Femur (tissue), 1 donor: ENCODE results near the gene TPH2.

Source experiments
- DNase-seq: peaks from one replicate; pipeline ENCODE4 v3.0.0-alpha.2; 2017

The TPH2 gene

DNA sequence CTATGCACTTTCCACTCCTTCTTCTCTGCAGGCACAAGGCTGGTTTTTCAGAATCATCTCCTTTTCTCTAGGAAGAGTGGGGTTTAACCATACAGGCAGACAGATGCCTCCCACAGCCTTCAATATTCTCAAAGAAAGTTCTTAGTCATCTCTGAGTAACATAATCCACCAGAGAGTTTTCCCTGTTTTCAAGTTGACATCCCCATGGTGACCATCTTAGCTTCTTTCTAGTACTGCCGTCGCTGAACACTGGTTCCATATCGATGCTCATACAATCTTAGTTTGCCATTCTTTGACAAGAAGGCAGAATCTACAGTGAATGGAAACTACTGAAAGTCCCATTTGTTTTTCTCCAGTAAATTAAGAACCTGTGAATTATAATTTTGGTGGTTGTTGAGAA, 28.6 kb downstream of the TPH2 start:
- DNase-seq, result no peak

DNA sequence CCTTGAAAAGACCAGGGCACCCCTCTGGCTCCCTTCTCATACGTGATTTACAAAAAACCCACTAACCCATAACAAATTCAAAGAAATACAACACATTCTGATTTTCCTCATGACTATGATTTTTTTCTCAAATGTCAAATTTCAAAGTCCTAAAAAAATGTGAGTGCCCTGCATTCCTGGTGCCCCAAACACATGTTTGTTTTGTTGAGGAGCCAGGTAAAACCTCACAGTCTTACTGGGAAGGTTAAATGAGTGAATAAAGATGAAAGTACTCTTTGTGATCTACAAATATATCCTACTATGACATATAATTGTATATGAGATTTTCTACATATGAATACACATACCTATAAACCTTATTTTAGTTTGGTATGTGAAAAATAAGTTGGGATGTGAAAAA, 30.7 kb downstream of the TPH2 start:
- no peak for DNase-seq

DNA sequence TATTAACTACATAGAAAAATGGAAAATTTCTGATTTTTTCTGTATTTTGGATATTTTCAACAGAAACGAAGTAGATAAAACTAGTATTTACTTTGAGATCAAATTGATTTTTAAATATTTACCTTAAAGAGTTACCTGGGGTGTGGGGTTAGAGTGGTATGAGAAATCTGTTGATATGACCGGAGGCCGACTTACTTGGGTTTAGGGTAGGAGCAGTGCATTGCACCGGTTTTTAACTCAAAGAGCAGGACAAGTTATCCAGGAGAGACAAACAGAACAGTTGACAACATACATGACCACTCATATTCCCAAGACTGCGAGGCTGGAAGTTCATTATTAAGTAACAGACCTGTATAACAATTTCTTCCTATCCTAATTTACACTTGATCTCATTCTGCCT, 31.4 kb downstream of the TPH2 start:
- no peak for DNase-seq

DNA sequence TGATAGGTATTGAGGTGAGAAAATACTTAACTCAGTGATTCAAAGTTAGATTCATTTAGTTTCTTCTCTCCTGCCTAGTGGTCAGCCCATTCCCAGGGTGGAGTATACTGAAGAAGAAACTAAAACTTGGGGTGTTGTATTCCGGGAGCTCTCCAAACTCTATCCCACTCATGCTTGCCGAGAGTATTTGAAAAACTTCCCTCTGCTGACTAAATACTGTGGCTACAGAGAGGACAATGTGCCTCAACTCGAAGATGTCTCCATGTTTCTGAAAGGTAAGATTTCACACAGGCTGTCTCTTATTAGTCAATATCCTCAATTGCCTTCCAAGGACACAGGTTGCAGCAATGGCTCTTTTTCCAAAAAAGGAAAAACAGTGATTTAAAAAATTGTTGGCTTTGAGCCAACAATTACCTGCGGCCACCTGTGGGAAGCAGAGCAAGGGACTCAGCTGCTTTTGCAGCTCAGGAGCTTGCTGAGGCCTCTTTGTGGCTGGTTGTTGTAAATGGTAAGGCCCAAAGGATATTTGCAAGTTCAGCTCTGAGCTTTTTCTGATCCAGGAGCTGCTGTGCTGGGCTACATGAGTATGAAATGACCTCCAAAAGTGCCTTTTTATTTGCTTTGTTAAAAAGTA, 33.9 kb downstream of the TPH2 start:
- no peak for DNase-seq

DNA sequence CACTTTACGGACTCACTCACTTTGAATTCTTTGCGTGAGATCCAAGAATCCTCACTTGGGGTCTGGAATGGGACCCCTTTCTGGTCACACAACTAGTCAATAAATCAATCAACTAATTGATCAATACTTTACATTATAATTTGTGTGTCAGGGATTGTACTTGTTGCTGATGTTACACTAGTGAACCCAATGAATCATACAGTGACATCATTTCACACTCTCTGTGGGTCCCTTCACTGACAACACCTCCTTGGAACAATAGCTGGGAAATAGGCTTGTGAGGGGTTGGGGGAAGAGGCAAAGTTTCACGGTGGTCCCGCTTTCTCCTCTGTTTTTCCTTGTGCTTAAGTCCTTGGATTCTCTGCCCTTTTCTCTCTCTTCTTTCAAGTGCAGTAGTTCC, 35.0 kb downstream of the TPH2 start:
- no peak for DNase-seq

DNA sequence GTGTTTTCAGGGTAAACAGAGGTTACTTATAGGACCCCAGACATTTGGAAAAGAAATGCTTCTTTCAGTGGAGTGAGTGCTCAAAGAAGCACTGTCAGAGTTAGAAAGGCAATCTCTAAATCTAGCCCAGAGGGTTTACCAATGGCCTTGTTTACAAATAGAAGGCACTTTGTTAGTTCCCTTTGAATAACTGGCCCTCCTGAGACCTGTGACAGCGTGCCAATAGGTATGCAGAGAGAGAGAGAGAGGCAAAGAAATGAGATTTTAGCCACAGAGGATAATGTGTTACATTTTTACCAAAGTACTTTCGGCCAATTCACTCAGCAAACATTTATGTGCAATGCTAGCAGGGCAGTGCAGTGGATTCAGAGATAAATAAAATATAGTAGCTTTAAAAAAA, 41.9 kb downstream of the TPH2 start:
- no peak for DNase-seq

DNA sequence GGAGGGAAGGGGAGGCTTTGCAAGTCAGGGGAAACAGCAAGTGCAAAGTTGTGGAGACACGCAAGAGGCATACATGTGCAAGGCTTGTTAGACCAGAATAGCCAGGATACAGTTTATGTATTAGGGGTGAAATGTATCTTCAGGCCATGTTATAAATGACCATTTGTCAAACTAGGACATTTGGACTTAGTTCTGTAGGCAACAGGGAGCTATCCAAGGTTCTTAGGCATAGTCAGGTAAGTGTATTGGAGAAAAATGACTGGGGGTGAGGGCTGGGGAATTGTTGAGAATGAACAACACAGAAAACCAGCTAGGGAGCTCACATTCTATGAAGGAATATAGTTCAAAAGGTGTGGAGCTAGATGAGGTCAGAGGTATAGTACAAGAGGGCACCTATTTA, 42.5 kb downstream of the TPH2 start:
- no peak for DNase-seq

DNA sequence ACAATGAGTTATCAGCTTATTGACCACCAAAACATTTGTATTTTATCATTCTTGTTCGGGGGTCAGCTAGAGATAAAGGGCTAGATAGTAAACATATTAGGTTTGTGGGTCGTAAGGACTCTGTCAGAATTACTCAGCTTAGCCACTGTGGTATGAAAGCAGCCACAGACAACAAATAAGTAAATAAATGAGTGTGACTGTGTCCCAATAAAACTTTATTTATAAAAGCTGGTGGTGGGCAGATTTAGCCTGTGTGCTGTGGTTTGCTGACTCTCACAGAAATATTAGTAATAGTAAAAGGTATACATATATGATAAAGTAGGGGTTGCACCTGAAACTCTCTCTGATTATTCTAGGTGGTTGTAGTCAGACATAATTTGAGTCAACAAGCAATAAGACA, 56.1 kb downstream of the TPH2 start:
- DNase-seq, result no peak

DNA sequence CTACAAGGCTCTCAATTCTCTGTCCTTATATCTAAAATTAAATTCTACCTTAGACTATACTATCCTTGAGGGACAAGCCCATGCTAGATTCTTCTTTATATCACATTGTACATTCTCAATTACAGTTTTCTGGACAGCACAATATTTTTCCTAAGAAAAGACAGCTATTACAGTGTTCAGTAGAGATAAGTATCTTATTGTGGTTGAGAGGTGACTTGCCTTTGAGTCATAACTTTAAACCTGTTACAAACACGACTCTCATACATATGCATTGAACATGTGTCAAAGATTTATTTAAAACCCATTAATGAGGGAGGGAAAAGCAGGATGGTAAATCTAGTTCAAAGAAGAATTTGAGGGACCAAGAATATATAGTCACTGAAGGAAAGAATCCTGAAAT, 61.1 kb downstream of the TPH2 start:
- DNase-seq, result no peak

DNA sequence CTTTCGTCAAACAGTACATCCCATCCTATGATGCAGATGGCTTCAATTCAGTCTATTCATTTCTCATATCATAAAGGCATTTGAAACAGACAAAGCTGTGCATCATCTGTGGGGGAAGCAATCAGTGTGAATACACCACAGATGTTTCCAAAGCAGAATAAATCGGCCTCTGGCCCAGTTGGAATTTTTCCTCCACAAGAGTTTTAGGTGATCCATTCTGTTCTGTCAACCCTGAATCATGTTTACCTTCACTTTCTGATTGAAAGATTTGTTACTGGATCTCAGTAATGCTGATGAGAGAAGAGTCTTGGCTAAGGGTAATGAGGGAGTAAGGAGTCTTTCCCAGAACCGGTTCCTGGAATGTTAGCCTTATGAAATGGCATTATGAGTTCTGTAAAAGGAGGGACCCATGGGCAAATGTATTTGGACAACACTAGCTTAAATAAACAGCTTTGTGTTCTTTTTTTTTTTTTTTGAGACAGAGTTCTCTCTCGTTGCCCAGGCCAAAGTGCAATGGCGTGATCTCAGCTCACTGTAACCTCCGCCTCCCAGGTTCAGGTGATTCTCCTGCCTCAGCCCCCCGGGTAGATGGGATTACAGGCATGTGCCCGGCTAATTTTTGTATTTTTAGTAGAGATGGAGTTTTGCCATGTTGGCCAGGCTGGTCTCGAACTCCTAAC, 62.5 kb downstream of the TPH2 start:
- no peak for DNase-seq

DNA sequence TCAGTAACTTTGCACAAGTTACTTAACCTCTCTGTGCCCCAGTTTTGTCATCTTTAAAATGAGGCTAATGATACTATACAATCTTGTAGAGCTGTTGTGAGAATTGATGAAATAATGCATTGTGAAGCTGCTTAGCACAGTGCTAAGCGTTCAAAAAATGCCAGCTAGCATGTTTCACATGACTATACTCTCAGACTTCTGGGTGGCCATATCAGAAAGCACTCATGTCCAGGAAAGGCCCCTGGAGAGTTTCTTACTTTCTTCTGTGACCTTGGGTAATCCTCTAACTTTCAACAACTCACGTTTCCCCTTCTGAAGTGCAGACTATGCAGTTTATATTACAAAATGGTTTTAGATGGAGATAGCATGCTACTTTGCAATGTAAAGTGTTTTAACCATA, 68.1 kb downstream of the TPH2 start:
- DNase-seq, result no peak

DNA sequence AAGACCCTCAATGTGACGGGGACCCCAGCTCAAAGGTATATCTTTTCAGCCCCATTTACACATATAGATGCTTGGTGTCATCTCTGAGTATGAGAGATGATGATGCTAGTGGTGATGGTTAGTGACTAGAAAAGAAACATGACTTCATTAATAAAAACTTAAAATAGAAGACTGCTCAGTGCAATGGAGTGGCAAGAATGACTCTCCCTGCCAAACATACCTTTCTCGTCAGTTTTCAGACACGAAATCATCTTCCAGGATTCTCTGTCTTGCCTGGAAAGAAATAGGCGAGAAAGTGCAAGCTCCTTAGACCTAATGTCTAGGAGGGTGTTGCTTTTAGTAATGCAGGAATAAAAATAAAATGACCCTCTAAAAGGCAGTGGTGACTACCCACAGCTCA, 71.7 kb downstream of the TPH2 start:
- no peak for DNase-seq

DNA sequence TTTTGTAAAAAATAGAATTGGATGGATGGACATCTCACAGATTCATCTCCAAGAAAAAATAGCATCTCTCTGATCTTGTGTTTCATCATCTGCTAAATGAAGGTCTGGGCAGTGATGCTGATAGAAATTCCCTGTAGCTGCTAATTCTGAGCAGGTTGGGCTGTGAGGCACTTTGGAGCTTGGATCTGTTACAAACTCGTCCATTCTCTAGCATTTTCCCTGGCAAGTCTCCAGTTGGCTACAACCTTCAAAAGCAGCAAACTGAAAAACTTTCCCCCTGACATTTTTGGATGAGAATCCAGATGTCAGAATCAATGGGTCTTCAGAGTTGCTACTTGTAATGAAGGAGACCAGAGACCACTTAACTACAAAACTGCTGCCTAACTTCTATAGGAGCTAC, 72.7 kb downstream of the TPH2 start:
- no peak for DNase-seq

DNA sequence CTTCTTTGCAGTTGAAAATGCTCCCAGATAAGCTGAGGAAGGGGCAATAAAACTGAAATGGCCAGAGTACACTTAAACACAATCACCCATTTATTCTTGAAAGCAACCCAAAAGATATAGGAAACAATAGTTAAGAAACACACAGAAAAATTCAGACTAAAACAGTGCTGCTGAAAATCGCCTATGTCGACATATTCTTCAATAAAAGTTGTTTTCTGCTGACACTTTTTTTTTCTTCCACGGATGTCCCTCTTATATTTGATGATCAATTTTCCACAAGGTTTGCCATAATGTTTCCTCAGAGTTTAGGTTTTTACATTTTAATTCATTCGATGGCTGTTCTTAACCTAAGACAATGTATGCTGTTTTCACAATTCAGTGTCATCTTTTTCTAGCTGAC, 74.2 kb downstream of the TPH2 start:
- DNase-seq, result no peak

DNA sequence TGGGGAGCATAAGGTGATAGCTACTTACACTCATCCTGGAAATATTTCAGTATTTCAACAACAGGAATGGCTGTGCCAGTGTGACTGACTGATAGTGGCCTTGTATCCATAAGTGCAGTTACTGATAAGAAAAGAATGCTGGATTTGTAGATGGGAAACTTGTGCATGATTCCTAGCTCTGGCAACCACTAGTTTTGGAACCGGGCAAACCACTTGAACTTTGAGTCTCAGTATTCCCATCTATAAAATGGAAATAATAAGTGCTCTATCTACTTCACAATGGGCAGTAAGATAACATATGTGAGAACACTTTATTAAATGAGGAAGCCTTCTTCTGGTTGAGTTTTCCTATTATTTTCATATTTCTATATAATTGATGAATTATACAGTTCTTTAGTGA, 77.2 kb downstream of the TPH2 start:
- no peak for DNase-seq

DNA sequence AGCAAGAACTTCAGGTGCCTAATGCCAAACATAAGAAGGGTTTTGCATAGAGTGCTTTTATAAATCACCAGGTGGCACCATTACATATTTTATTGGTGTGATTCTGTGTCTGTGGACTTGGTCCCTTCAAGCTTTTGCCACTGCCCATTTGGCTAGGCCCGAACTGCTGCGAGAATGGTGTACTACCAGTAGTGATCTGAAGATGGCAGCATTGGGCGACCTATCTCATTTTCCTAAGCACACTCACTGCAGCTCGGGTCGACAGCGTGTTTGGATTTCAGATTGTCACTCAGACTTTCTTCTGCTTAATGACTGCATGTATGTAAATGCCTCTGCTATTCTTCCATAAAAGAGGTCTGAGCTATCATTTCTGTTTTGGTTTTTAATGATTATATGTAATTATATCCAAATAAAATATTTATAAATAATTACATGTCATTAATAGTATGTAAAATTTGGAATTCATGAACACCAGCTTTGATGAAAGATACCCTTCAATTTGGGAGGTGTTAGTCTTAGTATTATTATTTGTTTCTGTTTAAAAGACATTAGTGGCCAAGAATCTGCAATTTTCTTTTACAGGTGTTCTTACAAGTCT, 78.5 kb downstream of the TPH2 start:
- DNase-seq, result peak; percentile 81

DNA sequence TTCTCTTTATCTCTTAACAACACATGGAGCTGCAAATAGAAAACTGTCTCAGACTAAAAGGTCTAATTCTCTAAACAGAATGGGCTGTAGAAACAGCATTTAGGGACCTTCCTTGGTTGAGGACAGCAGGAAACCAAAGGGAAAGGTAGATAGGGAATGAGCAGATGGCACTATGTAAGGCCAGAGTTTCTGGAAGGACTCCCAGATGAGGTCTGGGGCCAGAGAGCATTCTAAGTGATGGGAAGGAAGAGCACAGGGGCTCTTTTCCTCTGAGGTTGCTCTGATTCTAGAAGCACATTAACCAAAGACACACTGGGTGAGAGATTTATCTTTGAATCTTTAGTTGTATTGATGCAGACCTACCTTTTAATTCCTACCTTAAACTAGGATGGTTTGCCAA, 79.4 kb downstream of the TPH2 start:
- no peak for DNase-seq

DNA sequence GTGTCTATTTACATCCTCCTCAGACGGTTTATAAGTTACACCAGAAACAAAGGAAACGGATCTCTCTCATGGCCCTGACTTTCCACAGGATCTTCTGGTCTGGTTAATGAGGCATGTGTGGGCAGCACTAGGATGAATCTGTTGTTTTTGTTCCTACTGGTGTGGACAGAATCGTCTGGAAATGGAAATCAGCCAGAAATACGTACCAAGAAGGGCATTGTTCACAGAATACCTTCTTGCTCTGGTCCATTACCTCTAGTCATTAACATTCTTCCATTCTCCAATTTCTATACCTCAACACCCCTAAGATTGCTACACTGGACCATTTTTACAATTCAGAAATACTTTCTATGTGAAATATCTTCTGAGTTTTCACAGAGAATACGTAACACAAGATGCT, 86.0 kb downstream of the TPH2 start:
- no peak for DNase-seq

DNA sequence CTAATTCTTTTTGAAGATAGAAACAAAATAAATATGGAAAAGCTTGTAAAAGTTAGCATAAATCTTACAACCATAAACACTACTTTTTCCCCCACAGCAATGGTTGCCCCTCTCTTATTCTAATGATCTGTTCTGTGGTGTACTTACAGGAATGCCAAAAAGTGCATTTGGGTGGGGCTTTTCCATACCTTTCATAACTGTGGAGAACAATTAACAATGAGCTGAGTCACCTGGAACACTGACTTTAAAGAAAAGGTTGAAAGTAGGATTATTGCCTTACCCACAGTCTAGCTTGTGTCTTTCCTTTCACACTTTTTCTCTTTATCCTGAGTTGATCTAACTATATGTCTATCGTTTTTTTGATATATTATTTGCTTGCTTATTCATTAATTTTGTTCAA, 86.9 kb downstream of the TPH2 start:
- DNase-seq, result no peak

DNA sequence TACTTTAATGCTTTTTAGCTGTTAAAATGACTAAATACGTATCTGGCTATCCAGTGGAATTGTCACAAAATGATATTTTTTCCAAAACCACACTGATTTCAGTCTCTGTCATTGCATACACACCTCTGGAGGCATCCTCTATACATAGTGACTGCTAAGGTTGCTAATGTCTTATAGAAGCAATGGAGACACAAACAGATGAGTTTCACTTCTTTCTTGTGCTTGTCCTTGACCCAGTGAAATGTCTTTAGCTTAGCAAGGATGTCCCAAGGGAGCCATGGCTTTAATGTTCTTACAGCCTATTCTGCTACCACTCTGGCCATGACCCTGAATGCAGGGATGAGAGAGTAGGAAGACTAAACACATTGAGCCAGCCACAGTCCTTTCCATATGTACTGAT, 90.3 kb downstream of the TPH2 start:
- no peak for DNase-seq

DNA sequence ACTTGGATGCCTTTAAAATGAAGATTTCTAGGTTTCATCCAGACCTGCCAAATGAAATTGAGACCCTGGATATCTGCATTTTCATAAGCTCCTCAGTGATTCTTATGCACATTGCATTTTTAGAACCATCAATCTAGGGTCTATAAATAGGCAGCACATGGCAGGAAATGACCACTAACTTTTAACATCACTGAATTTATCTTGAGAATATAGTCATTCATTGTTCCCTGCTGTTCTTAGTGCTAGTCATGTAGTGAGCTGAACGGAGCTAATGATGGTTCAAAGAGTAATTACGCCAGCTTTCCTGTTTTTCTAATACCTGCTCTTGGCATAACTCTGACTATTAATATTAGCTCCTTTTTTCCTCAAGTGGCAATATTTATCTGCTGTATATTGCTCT, 91.6 kb downstream of the TPH2 start:
- DNase-seq, result no peak

DNA sequence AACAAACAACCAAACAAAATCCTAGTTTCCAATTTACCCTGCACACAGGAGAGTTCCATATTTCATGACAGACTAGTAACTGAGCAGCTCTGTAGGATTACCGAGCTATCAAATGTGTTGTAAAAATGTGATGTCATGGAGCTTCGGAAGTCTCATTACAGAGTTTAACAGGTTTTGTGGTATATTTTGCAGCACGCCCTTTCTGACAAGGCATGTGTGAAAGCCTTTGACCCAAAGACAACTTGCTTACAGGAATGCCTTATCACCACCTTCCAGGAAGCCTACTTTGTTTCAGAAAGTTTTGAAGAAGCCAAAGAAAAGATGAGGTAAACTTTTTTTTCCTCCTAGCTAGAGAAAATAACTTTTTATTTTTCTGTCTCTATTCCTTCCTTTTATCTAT, 92.4 kb downstream of the TPH2 start:
- no peak for DNase-seq

DNA sequence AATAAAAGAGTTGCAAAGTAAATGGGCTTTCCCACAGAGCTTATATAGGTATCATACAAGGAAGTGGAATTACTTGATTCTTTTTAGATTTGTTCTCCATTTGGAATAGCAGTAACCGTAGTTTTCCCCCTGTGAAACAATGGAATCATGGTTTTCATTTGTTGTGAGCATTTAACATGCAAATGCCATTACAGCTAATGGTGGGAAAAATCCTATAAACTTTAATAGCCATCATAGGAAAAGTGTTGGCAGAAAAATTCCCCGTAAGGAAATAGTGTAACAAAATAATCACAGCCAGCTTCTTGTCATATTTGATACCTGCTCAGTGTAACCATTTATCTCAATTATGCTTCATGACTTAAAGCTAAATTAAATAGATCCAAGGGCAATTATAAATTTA, 95.3 kb downstream of the TPH2 start:
- DNase-seq, result no peak

DNA sequence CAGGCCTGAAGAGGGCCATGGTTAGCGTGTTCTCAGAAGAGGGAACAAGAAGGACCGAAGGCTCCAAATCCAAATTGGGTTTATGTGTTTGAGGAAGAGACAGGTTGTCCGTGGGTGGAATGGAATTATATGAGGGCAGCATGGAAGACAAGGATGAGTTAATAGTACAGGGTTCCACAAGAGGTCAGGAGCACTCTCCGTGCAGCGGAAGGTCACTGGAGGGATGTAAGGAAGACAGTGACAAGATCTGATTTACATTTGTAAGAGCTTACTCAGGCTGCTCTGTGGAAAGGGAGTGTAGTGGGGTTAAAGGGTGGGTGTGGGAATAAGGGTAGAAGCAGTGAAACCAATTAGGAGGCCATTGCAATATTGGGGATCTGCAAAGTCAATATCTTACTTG, 97.0 kb downstream of the TPH2 start:
- DNase-seq, result no peak

DNA sequence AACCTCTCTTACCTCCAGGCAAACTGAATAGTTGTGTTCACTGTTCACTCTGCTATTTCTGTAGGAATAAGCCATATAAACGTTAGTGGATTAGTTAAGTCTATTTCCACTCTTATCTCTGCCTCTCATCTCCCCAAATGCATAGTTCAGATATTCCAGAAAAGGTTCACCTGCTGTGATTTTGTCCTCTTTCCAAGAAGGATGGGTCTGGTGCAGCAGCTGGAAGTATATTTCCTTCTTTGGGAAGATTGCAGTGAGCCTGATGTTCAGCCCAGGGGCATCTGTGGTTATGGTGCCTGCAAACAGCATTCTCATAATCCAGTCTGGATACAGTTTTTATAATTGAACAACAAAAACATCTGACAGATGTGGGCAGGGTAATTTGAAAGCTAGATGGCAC, 97.7 kb downstream of the TPH2 start:
- DNase-seq, result no peak
